ENCODE measurements around the gene PLCG2. TPM values are rescaled to one million over a fixed set of nuclear protein-coding genes. Genes with fewer than 3 reads are reported as not detected.
"Not testable (repeated sequence)": the region's sequence is repeated elsewhere in the genome, so short reads cannot be mapped to it uniquely, and the experiment has no call there.

The PLCG2 gene
- total and polyA plus RNA-seq, 2 of the 8 experiments (the other 6 are each of a cell fraction or from before 2014, with no cell fraction given), result 6.1 to 6.9 TPM

- H2BK120ac ChIP-seq (replicated peaks; ENCODE audit: low read depth, low read length); H2BK12ac ChIP-seq (ENCODE audit: low read depth, low read length); H4K8ac ChIP-seq (ENCODE audit: extremely low read depth, insufficient read depth, low read length); H3K14ac ChIP-seq (ENCODE audit: insufficient read length); H4K20me1 ChIP-seq (replicated peaks in 1 of 2; ENCODE audit: control insufficient read depth in 1 of 2, insufficient read depth in 2 of 2, low read length in 2 of 2); H3K79me2 ChIP-seq (ENCODE audit: control insufficient read depth in 1 of 2, insufficient read depth in 2 of 2, low read length in 2 of 2); H2BK5ac ChIP-seq (ENCODE audit: low read depth, low read length); H3K27ac ChIP-seq (ENCODE audit: low read depth, low read length); H3K4me1 ChIP-seq (replicated peaks in 1 of 4; ENCODE audit: control insufficient read depth in 3 of 4, insufficient read depth in 4 of 4, low read length in 3 of 4); H2AK5ac ChIP-seq (ENCODE audit: low read depth, low read length); H3K9ac ChIP-seq (replicated peaks in 1 of 4; ENCODE audit: extremely low read depth in 1 of 4, low read depth in 3 of 4, low read length in 3 of 4); H3K23me2 ChIP-seq (ENCODE audit: low read depth, low read length); H3K36me3 ChIP-seq (ENCODE audit: control insufficient read depth in 2 of 4, insufficient read depth in 4 of 4, low read length in 3 of 4); H2BK15ac ChIP-seq (ENCODE audit: low read length); H3K18ac ChIP-seq (ENCODE audit: extremely low read depth, low read length); H3K4me2 ChIP-seq (ENCODE audit: insufficient read depth in 1 of 2, low read depth in 2 of 2, low read length in 2 of 2); H3K27me3 ChIP-seq (replicated peaks in 1 of 4; ENCODE audit: control insufficient read depth in 3 of 4, extremely low read depth in 1 of 4, insufficient read depth in 3 of 4, low read length in 3 of 4); H3K79me1 ChIP-seq (ENCODE audit: low read depth, low read length); H3K23ac ChIP-seq (ENCODE audit: insufficient read length); H3K4ac ChIP-seq (replicated peaks; ENCODE audit: insufficient read length, low read depth, low read length); H3K56ac ChIP-seq (replicated peaks; ENCODE audit: insufficient read length, low read depth, low read length); FAIRE-seq; H3K4me3 ChIP-seq (ENCODE audit: extremely low read depth in 1 of 4, insufficient read depth in 2 of 4, low read depth in 3 of 4, low read length in 4 of 4); H4K91ac ChIP-seq (replicated peaks; ENCODE audit: insufficient read length, low read length); H2AFZ ChIP-seq (ENCODE audit: low read length); H3K9me3 ChIP-seq (ENCODE audit: insufficient read depth in 2 of 2, low read depth in 1 of 2, low read length in 1 of 2); DNase-seq (ENCODE audit: low read depth in 1 of 2, low spot score in 2 of 2); H2BK20ac ChIP-seq (ENCODE audit: low read length); H4K5ac ChIP-seq (ENCODE audit: insufficient read length, low read depth, low read length): not testable (repeated sequence)
- POLR2A ChIA-PET (ENCODE audit: partially characterized antibody), result interaction anchor here (0.9 kb wide), 1 partner anchor 734 kb away, joined by 3 read pairs; the partner anchor contains the start of genes CENPN and CMC2
- WGBS, 2 experiments (ENCODE audit: extremely low coverage in 1 of 2, insufficient coverage in 1 of 2, insufficient read length in 1 of 2, insufficient replicate concordance in 2 of 2, low coverage in 1 of 2, low lambda C conversion rate in 2 of 2, missing lambda C conversion rate in 1 of 2), result 85% methylated on average over 6 of the region's 6 CpGs; no CpG with 5 or more reads in 1 of the 2 experiments
- CTCF ChIA-PET (ENCODE audit: partially characterized antibody), result interaction anchor here (1.0 to 3.8 kb wide), 4 partner anchors 11 to 132 kb away, joined by 3 to 17 read pairs (median 6); no protein-coding TSS in a partner anchor
These were observed 37.7 kb upstream of the PLCG2 start for GRCh38 chr16:81741430-81741770.
